ENCODE results near the gene RALGPS2. TPM values are rescaled to one million over a fixed set of nuclear protein-coding genes. Genes with fewer than 3 reads are reported as not detected.

The RALGPS2 gene, protein sequence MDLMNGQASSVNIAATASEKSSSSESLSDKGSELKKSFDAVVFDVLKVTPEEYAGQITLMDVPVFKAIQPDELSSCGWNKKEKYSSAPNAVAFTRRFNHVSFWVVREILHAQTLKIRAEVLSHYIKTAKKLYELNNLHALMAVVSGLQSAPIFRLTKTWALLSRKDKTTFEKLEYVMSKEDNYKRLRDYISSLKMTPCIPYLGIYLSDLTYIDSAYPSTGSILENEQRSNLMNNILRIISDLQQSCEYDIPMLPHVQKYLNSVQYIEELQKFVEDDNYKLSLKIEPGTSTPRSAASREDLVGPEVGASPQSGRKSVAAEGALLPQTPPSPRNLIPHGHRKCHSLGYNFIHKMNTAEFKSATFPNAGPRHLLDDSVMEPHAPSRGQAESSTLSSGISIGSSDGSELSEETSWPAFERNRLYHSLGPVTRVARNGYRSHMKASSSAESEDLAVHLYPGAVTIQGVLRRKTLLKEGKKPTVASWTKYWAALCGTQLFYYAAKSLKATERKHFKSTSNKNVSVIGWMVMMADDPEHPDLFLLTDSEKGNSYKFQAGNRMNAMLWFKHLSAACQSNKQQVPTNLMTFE
- total RNA-seq, result 1 to 10 TPM; 3.5 to 5.5 TPM

GRCh38 chr1:178724728-178725465 lies at the start of gene RALGPS2:
TSS of gene RALGPS2 (plus strand) at chr1:178725244. CDS start at chr1:178776765, 51,521 bp downstream.
- Mint-ChIP-seq H3K9me3 (no peaks in the 10 kb centered on the region), H3K27ac (peak within 1 kb of the TSS; percentile 85), H3K27me3 (peaks cover 12% of the 10 kb centered on the region), H3K4me3 (peak within 1 kb of the TSS; percentile 79), H3K36me3 (ENCODE audit: low read depth) (no peaks in the 10 kb centered on the region), H3K4me1 (peaks cover 13% of the 10 kb centered on the region)
- POLR2A ChIA-PET, result no interaction called here
- DNase-seq, result peak; percentile 76
- CTCF ChIA-PET, result interaction anchor here (0.6 kb wide), 1 partner anchor 643 kb away, joined by 3 read pairs; no protein-coding TSS in a partner anchor

- ChIA-PET POLR2A (no interaction called here), CTCF (interaction anchor here (0.6 kb wide), 1 partner anchor 94 kb away, joined by 3 read pairs; no protein-coding TSS in a partner anchor)
- H3K9me3 Mint-ChIP-seq, result no peaks in the 10 kb centered on the region
- H3K27me3 Mint-ChIP-seq, result peaks cover 7% of the 10 kb centered on the region
- H3K27ac Mint-ChIP-seq, result no peak overlapping the region
- H3K4me3 Mint-ChIP-seq, result no peak overlapping the region
- H3K4me1 Mint-ChIP-seq, result no peaks in the 10 kb centered on the region
- no peaks in the 10 kb centered on the region for H3K36me3 Mint-ChIP-seq (ENCODE audit: low read depth)
- no peak for DNase-seq
These were observed 45.8 kb upstream of the RALGPS2 start for GRCh38 chr1:178679237-178679636.

DNA sequence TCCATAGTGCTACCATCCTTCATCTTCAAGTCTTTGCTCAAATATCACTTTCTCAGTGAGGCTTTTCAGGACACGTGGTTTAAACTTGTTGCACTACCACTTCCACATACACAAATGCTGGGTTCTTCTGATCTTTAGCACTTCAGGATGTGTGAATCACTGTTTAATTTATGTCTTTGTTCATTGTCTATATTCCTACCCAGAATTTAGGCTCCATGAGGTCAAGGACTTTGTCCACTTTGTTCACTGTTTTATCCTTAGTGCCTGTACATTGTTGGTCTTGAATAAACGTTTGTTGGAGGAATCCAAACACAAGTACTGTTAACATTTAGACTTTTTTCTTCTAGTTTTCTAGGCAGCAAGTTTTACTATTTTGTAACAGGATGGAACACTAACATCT lies 42.6 kb upstream of the RALGPS2 start:
- Mint-ChIP-seq H3K4me1 (no peaks in the 10 kb centered on the region), H3K9me3 (no peaks in the 10 kb centered on the region), H3K36me3 (ENCODE audit: low read depth) (no peaks in the 10 kb centered on the region), H3K4me3 (no peak overlapping the region), H3K27ac (no peak overlapping the region), H3K27me3 (peaks cover 7% of the 10 kb centered on the region)
- ChIA-PET CTCF (no interaction called here), POLR2A (no interaction called here)
- DNase-seq, result no peak

GRCh38 chr1:178682886-178683285 lies 42.2 kb upstream of the RALGPS2 start:
- Mint-ChIP-seq H3K27me3 (peaks cover 7% of the 10 kb centered on the region), H3K36me3 (ENCODE audit: low read depth) (no peaks in the 10 kb centered on the region), H3K4me1 (no peaks in the 10 kb centered on the region), H3K9me3 (no peaks in the 10 kb centered on the region), H3K27ac (no peak overlapping the region), H3K4me3 (no peak overlapping the region)
- no peak for DNase-seq
- ChIA-PET POLR2A (no interaction called here), CTCF (no interaction called here)

GRCh38 chr1:178683291-178683690 lies 41.8 kb upstream of the RALGPS2 start:
- no peak overlapping the region for H3K27ac Mint-ChIP-seq
- H3K9me3 Mint-ChIP-seq, result no peaks in the 10 kb centered on the region
- H3K36me3 Mint-ChIP-seq (ENCODE audit: low read depth), result no peaks in the 10 kb centered on the region
- ChIA-PET POLR2A (no interaction called here), CTCF (no interaction called here)
- peaks cover 5% of the 10 kb centered on the region for H3K27me3 Mint-ChIP-seq
- no peaks in the 10 kb centered on the region for H3K4me1 Mint-ChIP-seq
- DNase-seq, result no peak
- H3K4me3 Mint-ChIP-seq, result no peak overlapping the region

GRCh38 chr1:178684111-178684510 lies 40.9 kb upstream of the RALGPS2 start:
- no peak for DNase-seq
- CTCF ChIA-PET, result no interaction called here
- Mint-ChIP-seq H3K4me1 (no peaks in the 10 kb centered on the region), H3K36me3 (ENCODE audit: low read depth) (no peaks in the 10 kb centered on the region), H3K4me3 (no peak overlapping the region), H3K27me3 (peaks cover 3% of the 10 kb centered on the region), H3K9me3 (no peaks in the 10 kb centered on the region), H3K27ac (no peak overlapping the region)
- POLR2A ChIA-PET, result no interaction called here

DNA sequence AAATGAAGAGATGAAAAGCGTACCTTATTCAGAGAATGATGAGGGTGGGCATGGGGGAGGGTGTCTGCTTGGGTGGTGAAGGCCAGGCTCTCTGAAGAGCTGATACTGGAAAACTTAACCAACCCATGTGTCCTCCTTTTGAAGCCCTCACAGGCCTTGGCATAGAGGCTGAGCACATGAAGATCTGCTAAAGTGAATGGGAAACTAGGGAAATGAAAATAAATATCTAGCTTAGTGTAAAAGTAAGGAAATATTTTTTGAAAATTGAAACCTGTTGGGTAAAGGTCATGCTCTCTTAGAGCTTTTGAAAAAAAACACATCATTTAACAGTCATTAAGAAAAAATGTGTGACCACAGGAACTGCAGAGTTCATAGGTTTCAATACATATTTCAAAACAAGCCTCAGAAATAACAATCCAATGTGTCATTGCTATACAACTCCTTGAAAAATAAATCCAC lies 40.5 kb upstream of the RALGPS2 start:
- POLR2A ChIA-PET, result interaction anchor here (0.6 kb wide), 1 partner anchor 324 kb away, joined by 3 read pairs; no protein-coding TSS in a partner anchor
- Mint-ChIP-seq H3K4me3 (no peak overlapping the region), H3K36me3 (ENCODE audit: low read depth) (no peaks in the 10 kb centered on the region), H3K9me3 (no peaks in the 10 kb centered on the region), H3K27ac (no peak overlapping the region), H3K4me1 (no peaks in the 10 kb centered on the region), H3K27me3 (peaks cover 3% of the 10 kb centered on the region)
- DNase-seq, result no peak
- CTCF ChIA-PET, result no interaction called here

GRCh38 chr1:178686407-178686806 lies 38.6 kb upstream of the RALGPS2 start:
- Mint-ChIP-seq H3K4me3 (no peak overlapping the region), H3K27ac (no peak overlapping the region), H3K27me3 (peaks cover 3% of the 10 kb centered on the region), H3K4me1 (no peaks in the 10 kb centered on the region), H3K36me3 (ENCODE audit: low read depth) (no peaks in the 10 kb centered on the region), H3K9me3 (no peaks in the 10 kb centered on the region)
- CTCF ChIA-PET, result no interaction called here
- POLR2A ChIA-PET, result no interaction called here
- DNase-seq, result no peak

DNA sequence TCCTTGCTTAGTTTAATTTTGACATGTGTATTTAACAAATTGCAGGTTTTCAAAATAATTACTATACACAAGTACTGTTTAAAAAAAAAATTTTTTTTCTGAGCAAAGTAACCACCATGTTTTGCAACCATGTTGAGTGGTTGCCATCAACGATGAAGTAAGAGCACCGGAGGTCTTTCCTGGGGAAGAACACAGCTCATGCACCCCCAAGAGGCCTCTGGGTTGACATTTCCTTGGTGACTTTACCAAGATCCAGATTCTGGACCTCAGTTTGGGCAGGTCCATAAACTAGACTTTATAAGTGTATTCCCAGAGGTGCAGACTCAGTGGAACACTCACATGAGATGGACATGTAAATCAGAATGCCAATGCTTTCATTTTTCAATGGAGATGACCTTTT lies 36.8 kb upstream of the RALGPS2 start:
- DNase-seq, result no peak
- Mint-ChIP-seq H3K4me1 (no peaks in the 10 kb centered on the region), H3K9me3 (no peaks in the 10 kb centered on the region), H3K27ac (no peak overlapping the region), H3K27me3 (peaks cover 1% of the 10 kb centered on the region), H3K4me3 (no peak overlapping the region), H3K36me3 (ENCODE audit: low read depth) (no peaks in the 10 kb centered on the region)
- POLR2A ChIA-PET, result no interaction called here
- CTCF ChIA-PET, result no interaction called here

- ChIA-PET POLR2A (no interaction called here), CTCF (no interaction called here)
- H3K9me3 Mint-ChIP-seq, result no peaks in the 10 kb centered on the region
- no peaks in the 10 kb centered on the region for H3K4me1 Mint-ChIP-seq
- H3K27me3 Mint-ChIP-seq, result no peaks in the 10 kb centered on the region
- no peak for DNase-seq
- no peak overlapping the region for H3K27ac Mint-ChIP-seq
- no peak overlapping the region for H3K4me3 Mint-ChIP-seq
- no peaks in the 10 kb centered on the region for H3K36me3 Mint-ChIP-seq (ENCODE audit: low read depth)
These were observed 35.3 kb upstream of the RALGPS2 start for GRCh38 chr1:178689769-178690168.

GRCh38 chr1:178690496-178690895 lies 34.5 kb upstream of the RALGPS2 start:
- H3K27me3 Mint-ChIP-seq, result no peaks in the 10 kb centered on the region
- DNase-seq, result no peak
- H3K4me3 Mint-ChIP-seq, result no peak overlapping the region
- H3K9me3 Mint-ChIP-seq, result no peaks in the 10 kb centered on the region
- POLR2A ChIA-PET, result no interaction called here
- H3K27ac Mint-ChIP-seq, result no peak overlapping the region
- CTCF ChIA-PET, result no interaction called here
- H3K36me3 Mint-ChIP-seq (ENCODE audit: low read depth), result no peaks in the 10 kb centered on the region
- H3K4me1 Mint-ChIP-seq, result no peaks in the 10 kb centered on the region

DNA sequence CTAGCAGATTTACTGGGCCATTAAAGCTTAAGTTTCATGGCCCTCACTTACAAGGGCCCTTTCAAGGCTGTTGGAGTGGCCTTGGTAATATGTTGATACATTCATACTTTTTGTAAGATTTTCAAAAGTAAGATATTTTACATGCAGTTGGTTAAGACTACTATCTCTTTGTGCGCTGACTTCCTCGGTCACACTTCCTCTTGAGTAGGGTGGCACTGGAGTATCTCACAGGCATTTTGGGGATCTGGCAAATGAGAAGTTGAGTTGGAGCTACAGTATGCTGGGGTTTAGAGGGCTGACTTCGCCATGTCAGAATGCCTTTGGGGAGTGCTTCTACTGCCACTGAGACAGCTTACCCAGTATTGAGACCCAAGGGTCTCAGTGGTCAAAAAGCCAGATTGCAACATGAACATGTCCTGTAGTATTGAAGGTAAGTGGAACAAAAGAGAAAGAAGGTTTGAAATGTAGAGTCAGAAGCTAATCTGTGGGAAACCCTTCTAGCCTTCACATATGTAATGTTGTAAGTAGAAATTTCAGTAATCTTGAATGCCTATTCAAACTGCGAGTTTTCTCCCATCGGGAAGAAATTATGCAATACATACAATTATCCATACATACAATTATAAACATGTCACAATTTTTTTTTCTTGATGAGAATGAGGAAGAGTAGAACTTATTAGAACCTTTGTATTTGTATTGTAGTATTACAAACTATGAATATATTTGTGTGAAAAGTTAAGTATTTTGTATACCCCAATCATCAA lies 32.3 kb upstream of the RALGPS2 start:
- no peaks in the 10 kb centered on the region for H3K4me1 Mint-ChIP-seq
- H3K27me3 Mint-ChIP-seq, result no peaks in the 10 kb centered on the region
- H3K36me3 Mint-ChIP-seq (ENCODE audit: low read depth), result no peaks in the 10 kb centered on the region
- POLR2A ChIA-PET, result no interaction called here
- DNase-seq, result no peak
- H3K9me3 Mint-ChIP-seq, result no peaks in the 10 kb centered on the region
- no peak overlapping the region for H3K27ac Mint-ChIP-seq
- CTCF ChIA-PET, result no interaction called here
- no peak overlapping the region for H3K4me3 Mint-ChIP-seq

- Mint-ChIP-seq H3K4me3 (no peak overlapping the region), H3K27ac (no peak overlapping the region), H3K9me3 (no peaks in the 10 kb centered on the region), H3K4me1 (no peaks in the 10 kb centered on the region), H3K36me3 (ENCODE audit: low read depth) (no peaks in the 10 kb centered on the region), H3K27me3 (no peaks in the 10 kb centered on the region)
- POLR2A ChIA-PET, result no interaction called here
- CTCF ChIA-PET, result no interaction called here
- no peak for DNase-seq
These were observed 31.7 kb upstream of the RALGPS2 start for GRCh38 chr1:178693366-178693765.

All from activated CD4-positive, alpha-beta T cell treated with anti-CD3 and anti-CD28 coated beads, Interleukin-2, amount 10 ng/mL, durations not matched to agents 7 days and 5 days (primary cell).